Measurements from ENCODE around the gene NUP50.

The NUP50 gene

GRCh38 chr22:45196926-45197605 lies 33.3 kb downstream of the NUP50 start:
- DNase-seq = no peak

- DNase-seq = no peak
Measured at GRCh38 chr22:45197606-45198462, 34.1 kb downstream of the NUP50 start.

- no peak for DNase-seq
Measured at GRCh38 chr22:45198463-45198795, 34.7 kb downstream of the NUP50 start.

- DNase-seq = no peak
Measured at GRCh38 chr22:45199723-45200122, 36.0 kb downstream of the NUP50 start.

- DNase-seq = no peak
Measured at GRCh38 chr22:45200230-45200629, 36.5 kb downstream of the NUP50 start.

GRCh38 chr22:45200860-45201511 lies 37.3 kb downstream of the NUP50 start:
- DNase-seq = no peak

GRCh38 chr22:45201678-45202332 lies 38.1 kb downstream of the NUP50 start:
- peak; percentile 3 for DNase-seq

- no peak for DNase-seq
Measured at GRCh38 chr22:45202333-45203149, 38.8 kb downstream of the NUP50 start.

- no peak for DNase-seq
Measured at GRCh38 chr22:45203150-45203951, 39.6 kb downstream of the NUP50 start.

- DNase-seq = no peak
Measured at GRCh38 chr22:45204241-45204640, 40.5 kb downstream of the NUP50 start.

- no peak for DNase-seq
Measured at GRCh38 chr22:45204819-45205218, 41.1 kb downstream of the NUP50 start.

- DNase-seq = no peak
Measured at GRCh38 chr22:45205276-45205925, 41.7 kb downstream of the NUP50 start.

- DNase-seq = no peak
Measured at GRCh38 chr22:45206233-45206632, 42.5 kb downstream of the NUP50 start.

GRCh38 chr22:45207533-45207932 lies 43.8 kb downstream of the NUP50 start:
- DNase-seq = no peak

GRCh38 chr22:45207981-45208664 lies 44.4 kb downstream of the NUP50 start:
- no peak for DNase-seq

- DNase-seq = no peak
Measured at GRCh38 chr22:45208696-45208992, 44.9 kb downstream of the NUP50 start.

- DNase-seq = no peak
Measured at GRCh38 chr22:45208993-45209838, 45.5 kb downstream of the NUP50 start.

- no peak for DNase-seq
Measured at GRCh38 chr22:45210174-45210573, 46.4 kb downstream of the NUP50 start.

GRCh38 chr22:45210577-45210976 lies 46.9 kb downstream of the NUP50 start:
- DNase-seq = no peak

GRCh38 chr22:45210991-45211390 lies 47.3 kb downstream of the NUP50 start:
- no peak for DNase-seq

Measured in NCI-H2029 (cell line).